Measurements from ENCODE around the gene OGA.

OGA gene

DNA sequence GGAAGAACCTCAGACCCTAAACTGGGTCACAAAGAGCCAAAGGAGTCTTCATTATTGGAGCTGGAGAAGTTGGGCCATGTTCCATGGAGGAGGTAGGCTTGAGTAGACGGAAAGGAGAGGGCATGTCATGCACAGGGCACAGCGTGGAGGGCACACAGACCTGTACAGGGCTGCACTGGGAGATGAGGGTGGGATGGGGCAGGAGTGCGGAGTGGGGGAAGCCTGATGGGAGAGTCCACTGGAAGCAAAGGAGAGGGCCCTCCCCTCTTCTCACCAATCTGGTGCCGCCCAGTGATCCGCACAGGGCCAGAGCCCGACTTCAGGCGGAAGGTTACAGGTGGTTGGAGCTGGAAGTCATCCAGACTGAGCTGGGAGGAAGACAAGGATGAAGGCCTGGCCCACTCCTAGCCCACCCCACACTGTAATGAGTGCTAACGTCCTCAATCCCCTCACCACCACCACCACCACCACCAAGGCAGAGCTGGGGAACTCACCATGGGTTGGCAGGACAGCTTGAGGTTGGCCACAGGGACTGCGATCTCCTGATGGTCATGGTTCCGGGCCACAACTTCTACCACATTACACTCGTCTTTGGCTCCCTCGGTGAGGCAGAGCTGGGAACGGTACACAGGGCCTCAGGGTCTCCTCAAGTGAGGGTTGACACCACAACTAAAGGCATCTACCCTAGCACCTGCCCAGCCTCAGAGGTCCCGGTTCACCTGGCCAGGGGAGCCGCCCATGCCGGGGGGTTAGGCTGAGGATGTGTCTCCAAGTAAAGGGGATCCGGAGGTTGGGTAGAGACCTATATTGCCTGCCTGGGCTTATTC lies 36.0 kb downstream of the OGA start:
- Histone ChIP-seq H3K27me3 (ENCODE audit: low read length) (no peaks in the 10 kb centered on the region), H3K36me3 (ENCODE audit: low read length) (no peaks in the 10 kb centered on the region), H4K20me1 (ENCODE audit: low read depth, low read length) (no peaks in the 10 kb centered on the region; the same call in 1 of the 2 replicates), H3K4me2 (ENCODE audit: low read depth, low read length, poor library complexity, severe bottlenecking) (peak overlapping the region; percentile 79), H3K4me3 (ENCODE audit: insufficient read depth, low read length, poor library complexity, severe bottlenecking) (peak overlapping the region; percentile 88), H2AFZ (ENCODE audit: low read depth, low read length, severe bottlenecking) (no peak overlapping the region), H3K27ac (ENCODE audit: low read depth, low read length) (no peak overlapping the region), H3F3A (ENCODE audit: insufficient read depth) (peaks cover 31% of the 10 kb centered on the region), H3K79me2 (ENCODE audit: insufficient read depth, low read length) (no peaks in the 10 kb centered on the region; the same call in 1 of the 2 replicates), H3K9ac (ENCODE audit: low read length) (peak overlapping the region; percentile 85), H3K9me2 (replicated peaks; ENCODE audit: insufficient read depth, low read length) (no peaks in the 10 kb centered on the region), H3K9me3 (ENCODE audit: insufficient read depth, low read length) (no peaks in the 10 kb centered on the region)
- TF ChIP-seq EZH2phosphoT487 (conservative IDR thresholded peaks at IDR 0.05; ENCODE audit: low read length) (no peak), CTCF (IDR thresholded peaks at IDR 0.05; ENCODE audit: insufficient read depth, low read length, poor library complexity, severe bottlenecking) (no peak)

DNA sequence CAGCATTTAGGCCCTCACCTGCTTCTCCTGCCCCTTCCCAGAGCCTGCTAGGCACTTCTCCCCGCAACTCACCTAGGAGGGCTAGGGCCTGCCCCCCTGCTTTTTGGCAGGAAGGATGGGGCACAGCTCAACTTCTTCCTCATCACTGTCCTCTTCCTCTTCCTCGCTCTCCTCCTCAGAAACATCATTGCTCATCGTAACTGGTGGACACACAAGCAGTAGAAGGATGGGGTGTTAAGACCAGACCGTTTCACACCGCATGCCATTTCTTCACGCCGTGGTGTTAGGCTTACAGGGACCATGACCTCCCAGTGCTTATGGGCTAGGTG lies 36.6 kb downstream of the OGA start:
- H3K4me2 ChIP-seq (ENCODE audit: low read depth, low read length, poor library complexity, severe bottlenecking): peak overlapping the region; percentile 79
- TF ChIP-seq EZH2phosphoT487 (conservative IDR thresholded peaks at IDR 0.05; ENCODE audit: low read length): no peak
- no peak for TF ChIP-seq CTCF (IDR thresholded peaks at IDR 0.05; ENCODE audit: insufficient read depth, low read length, poor library complexity, severe bottlenecking)

DNA sequence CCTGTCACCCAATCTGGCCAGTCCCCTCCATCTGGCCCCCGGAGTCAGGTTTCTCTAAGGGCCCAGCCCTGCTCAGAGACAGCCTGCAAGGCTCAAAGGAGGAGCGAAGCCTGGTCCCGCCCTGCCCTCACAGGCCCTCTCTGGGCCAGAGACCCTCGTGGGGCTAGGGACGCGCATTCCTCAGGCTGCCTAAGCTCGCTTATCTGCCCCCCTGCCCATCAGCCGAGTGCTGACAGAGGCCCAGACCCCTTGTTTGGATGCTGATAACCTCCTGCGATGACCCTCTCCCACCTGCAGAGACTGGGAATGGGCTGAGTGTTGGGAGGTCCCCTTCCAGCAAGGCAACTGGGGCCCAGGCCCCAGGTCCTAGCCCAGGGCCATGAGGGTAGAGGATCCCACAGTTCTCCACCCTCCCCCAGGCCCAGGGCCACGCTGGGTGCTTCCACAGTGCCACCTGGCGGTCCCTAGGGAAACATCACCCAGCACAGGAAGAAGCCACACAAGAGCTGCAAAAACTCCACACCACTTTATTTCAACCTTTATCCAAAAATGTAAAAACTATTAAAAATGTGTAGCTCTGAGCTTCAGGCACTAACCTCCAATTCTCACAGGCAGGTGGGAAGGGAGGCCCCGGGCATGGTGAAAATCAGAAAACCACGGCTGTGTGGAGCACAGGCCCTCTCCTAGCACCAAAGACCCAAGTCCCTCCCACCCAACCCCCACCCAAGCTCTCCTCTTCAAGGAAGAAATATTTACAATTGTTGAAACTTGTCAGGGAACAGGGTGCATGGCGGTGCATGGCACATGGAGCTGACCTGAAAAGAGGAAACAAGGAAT lies 37.2 kb downstream of the OGA start:
- Histone ChIP-seq H3K4me2 (ENCODE audit: low read depth, low read length, poor library complexity, severe bottlenecking) (peak overlapping the region; percentile 79), H4K20me1 (ENCODE audit: low read depth, low read length) (no peaks in the 10 kb centered on the region; the same call in 1 of the 2 replicates), H3K9me3 (ENCODE audit: insufficient read depth, low read length) (no peaks in the 10 kb centered on the region), H3K36me3 (ENCODE audit: low read length) (no peaks in the 10 kb centered on the region), H3K4me3 (ENCODE audit: insufficient read depth, low read length, poor library complexity, severe bottlenecking) (no peak overlapping the region), H3K9me2 (replicated peaks; ENCODE audit: insufficient read depth, low read length) (no peaks in the 10 kb centered on the region), H3K27me3 (ENCODE audit: low read length) (no peaks in the 10 kb centered on the region), H2AFZ (ENCODE audit: low read depth, low read length, severe bottlenecking) (no peak overlapping the region), H3K27ac (ENCODE audit: low read depth, low read length) (no peak overlapping the region), H3K9ac (ENCODE audit: low read length) (no peak overlapping the region), H3K79me2 (ENCODE audit: insufficient read depth, low read length) (no peaks in the 10 kb centered on the region; the same call in 1 of the 2 replicates), H3F3A (ENCODE audit: insufficient read depth) (peaks cover 25% of the 10 kb centered on the region)
- TF ChIP-seq CTCF (IDR thresholded peaks at IDR 0.05; ENCODE audit: insufficient read depth, low read length, poor library complexity, severe bottlenecking) (peak; percentile 78), EZH2phosphoT487 (conservative IDR thresholded peaks at IDR 0.05; ENCODE audit: low read length) (no peak)

More for the DNA sequence above, 36.6 kb downstream of the OGA start:
- Histone ChIP-seq H3K79me2 (ENCODE audit: insufficient read depth, low read length) (no peaks in the 10 kb centered on the region; the same call in 1 of the 2 replicates), H3K9me2 (replicated peaks; ENCODE audit: insufficient read depth, low read length) (no peaks in the 10 kb centered on the region), H3K36me3 (ENCODE audit: low read length) (no peaks in the 10 kb centered on the region), H4K20me1 (ENCODE audit: low read depth, low read length) (no peaks in the 10 kb centered on the region; the same call in 1 of the 2 replicates), H3K4me3 (ENCODE audit: insufficient read depth, low read length, poor library complexity, severe bottlenecking) (peak overlapping the region; percentile 88), H3K9me3 (ENCODE audit: insufficient read depth, low read length) (no peaks in the 10 kb centered on the region), H2AFZ (ENCODE audit: low read depth, low read length, severe bottlenecking) (no peak overlapping the region), H3K9ac (ENCODE audit: low read length) (peak overlapping the region; percentile 85), H3K27ac (ENCODE audit: low read depth, low read length) (no peak overlapping the region), H3F3A (ENCODE audit: insufficient read depth) (peaks cover 31% of the 10 kb centered on the region), H3K27me3 (ENCODE audit: low read length) (no peaks in the 10 kb centered on the region)
